Stimulated activated naive CD8-positive, alpha-beta T cell treated with anti-CD3 and anti-CD28 coated beads, Interleukin-15, amount 100 ng/mL, for 72 hours (primary cell): ENCODE data around the gene NR1D1.

ENCODE experiments used
- ATAC-seq: fragments of 150-1000 bp; cut with Tn5 transposase; 2 replicates; pipeline ENCODE4 v1.10.0; 2021; ENCODE audit warnings: mild to moderate bottlenecking, moderate library complexity
- DNase-seq, 2 donors: peaks; one replicate each; pipeline ENCODE4 v3.0.0; 2021 to 2022
- H3K27ac Mint-ChIP-seq, 2 donors: one replicate each; pipeline ENCODE4 v1.8.0; 2022; ENCODE audit warnings: mild to moderate bottlenecking in 2 of 2, mixed read lengths in 2 of 2, moderate library complexity in 2 of 2
- H3K27me3 Mint-ChIP-seq: one replicate; pipeline ENCODE4 v1.8.0; 2022; ENCODE audit warnings: mixed read lengths
- H3K4me1 Mint-ChIP-seq: one replicate; pipeline ENCODE4 v1.8.0; 2022; ENCODE audit warnings: mild to moderate bottlenecking, mixed read lengths
- H3K4me3 Mint-ChIP-seq, 2 donors: one replicate each; pipeline ENCODE4 v1.8.0; 2022; ENCODE audit warnings: mild to moderate bottlenecking in 2 of 2, mixed read lengths in 2 of 2, moderate library complexity in 1 of 2
- H3K9me3 Mint-ChIP-seq, 2 donors: one replicate each; pipeline ENCODE4 v1.8.0; 2022; ENCODE audit warnings: mixed read lengths in 2 of 2

Gene NR1D1

GRCh38 chr17:40103688-40104087 is 3.3 kb upstream of the NR1D1 start:
- DNase-seq (no peak), ATAC-seq (no peak)
- H3K27me3 Mint-ChIP-seq: no peaks in the 10 kb centered on the region
- H3K9me3 Mint-ChIP-seq: no peaks in the 10 kb centered on the region
- peaks cover 97% of the 10 kb centered on the region for H3K4me1 Mint-ChIP-seq
- no peak overlapping the region for H3K27ac Mint-ChIP-seq
- H3K4me3 Mint-ChIP-seq: peak overlapping the region; percentile 40 to 41

GRCh38 chr17:40103071-40103661 is 2.8 kb upstream of the NR1D1 start:
- peak overlapping the region; percentile 40 to 41 for H3K4me3 Mint-ChIP-seq

GRCh38 chr17:40101367-40102210 is 1.2 kb upstream of the NR1D1 start:
- Mint-ChIP-seq H3K4me3 (peak overlapping the region; percentile 82 to 84), H3K9me3 (no peaks in the 10 kb centered on the region), H3K27ac (peak overlapping the region; percentile 65 to 75)

More at GRCh38 chr17:40103071-40103661, 2.8 kb upstream of the NR1D1 start:
- Mint-ChIP-seq H3K27me3 (no peaks in the 10 kb centered on the region), H3K4me1 (peaks cover 98% of the 10 kb centered on the region), H3K27ac (no peak overlapping the region), H3K9me3 (no peaks in the 10 kb centered on the region)
- ATAC-seq: no peak
- no peak for DNase-seq

GRCh38 chr17:40100669-40101366 is 429 bp upstream of the NR1D1 start:
- H3K9me3 Mint-ChIP-seq: no peaks in the 10 kb centered on the region
- peaks cover 98% of the 10 kb centered on the region for H3K4me1 Mint-ChIP-seq
- H3K27me3 Mint-ChIP-seq: no peaks in the 10 kb centered on the region
- peak overlapping the region; percentile 82 to 84 for H3K4me3 Mint-ChIP-seq
- ATAC-seq (peak; percentile 5), DNase-seq (peak; percentile 79 to 88)
- peak overlapping the region; percentile 74 to 75 for H3K27ac Mint-ChIP-seq

More at GRCh38 chr17:40101367-40102210, 1.2 kb upstream of the NR1D1 start:
- no peaks in the 10 kb centered on the region for H3K27me3 Mint-ChIP-seq
- peaks cover 98% of the 10 kb centered on the region for H3K4me1 Mint-ChIP-seq
- ATAC-seq (no peak), DNase-seq (no peak)

- no peak for ATAC-seq
- H3K27ac Mint-ChIP-seq: peak overlapping the region; percentile 13 to 93
- no peaks in the 10 kb centered on the region for H3K27me3 Mint-ChIP-seq
- no peaks in the 10 kb centered on the region for H3K9me3 Mint-ChIP-seq
- H3K4me1 Mint-ChIP-seq: peaks cover 98% of the 10 kb centered on the region
- DNase-seq: no peak
- H3K4me3 Mint-ChIP-seq: peak overlapping the region; percentile 82 to 84
Measured at GRCh38 chr17:40099619-40100418, 570 bp downstream of the NR1D1 start.

GRCh38 chr17:40098846-40099618 is 1.4 kb downstream of the NR1D1 start:
- peak; percentile 96 for DNase-seq
- H3K27ac Mint-ChIP-seq: peak overlapping the region; percentile 93 to 94
- H3K4me3 Mint-ChIP-seq: peak overlapping the region; percentile 82 to 84
- peaks cover 94% of the 10 kb centered on the region for H3K4me1 Mint-ChIP-seq
- ATAC-seq: peak; percentile 64
- no peaks in the 10 kb centered on the region for H3K9me3 Mint-ChIP-seq
- H3K27me3 Mint-ChIP-seq: no peaks in the 10 kb centered on the region

- H3K4me3 Mint-ChIP-seq: peak overlapping the region; percentile 82 to 84
- H3K27ac Mint-ChIP-seq: peak overlapping the region; percentile 8 to 94
- peaks cover 94% of the 10 kb centered on the region for H3K4me1 Mint-ChIP-seq
- H3K27me3 Mint-ChIP-seq: no peaks in the 10 kb centered on the region
- no peak for ATAC-seq
- DNase-seq: no peak
- H3K9me3 Mint-ChIP-seq: no peaks in the 10 kb centered on the region
Measured at GRCh38 chr17:40097931-40098845, 2.2 kb downstream of the NR1D1 start.

- H3K27me3 Mint-ChIP-seq: no peaks in the 10 kb centered on the region
- no peaks in the 10 kb centered on the region for H3K9me3 Mint-ChIP-seq
- peaks cover 85% of the 10 kb centered on the region for H3K4me1 Mint-ChIP-seq
- H3K27ac Mint-ChIP-seq: peak overlapping the region; percentile 66 to 89
- no peak for ATAC-seq
- no peak for DNase-seq
- peak overlapping the region; percentile 73 to 76 for H3K4me3 Mint-ChIP-seq
Measured at GRCh38 chr17:40097087-40097486, 3.3 kb downstream of the NR1D1 start.

GRCh38 chr17:40095944-40096791 is 4.2 kb downstream of the NR1D1 start:
- Mint-ChIP-seq H3K4me1 (peaks cover 81% of the 10 kb centered on the region), H3K9me3 (no peaks in the 10 kb centered on the region), H3K4me3 (peak overlapping the region; percentile 73 to 76), H3K27ac (peak overlapping the region; percentile 20 to 89), H3K27me3 (no peaks in the 10 kb centered on the region)
- peak; percentile 90 for ATAC-seq
- peak; percentile 80 to 93 for DNase-seq

GRCh38 chr17:40095351-40095943 is 4.9 kb downstream of the NR1D1 start:
- DNase-seq: no peak
- no peak for ATAC-seq
- Mint-ChIP-seq H3K4me1 (peaks cover 78% of the 10 kb centered on the region), H3K4me3 (peak overlapping the region; percentile 73 to 76), H3K27me3 (no peaks in the 10 kb centered on the region), H3K27ac (peak overlapping the region; percentile 15 to 37), H3K9me3 (no peaks in the 10 kb centered on the region)

- Mint-ChIP-seq H3K9me3 (no peaks in the 10 kb centered on the region), H3K27me3 (no peaks in the 10 kb centered on the region), H3K4me3 (no peak overlapping the region), H3K4me1 (peaks cover 77% of the 10 kb centered on the region), H3K27ac (no peak overlapping the region)
- ATAC-seq (no peak), DNase-seq (no peak)
Measured at GRCh38 chr17:40094874-40095273, 5.5 kb downstream of the NR1D1 start.

- peaks cover 65% of the 10 kb centered on the region for H3K4me1 Mint-ChIP-seq
Measured at GRCh38 chr17:40093580-40094201, 6.7 kb downstream of the NR1D1 start.

More at GRCh38 chr17:40093580-40094201, 6.7 kb downstream of the NR1D1 start:
- H3K9me3 Mint-ChIP-seq: no peaks in the 10 kb centered on the region
- H3K27ac Mint-ChIP-seq: peak overlapping the region in 1 of 2 donors; percentile 16
- no peak for ATAC-seq
- no peaks in the 10 kb centered on the region for H3K27me3 Mint-ChIP-seq
- no peak for DNase-seq
- H3K4me3 Mint-ChIP-seq: no peak overlapping the region
